ENCODE data around the gene EHMT1. TPM values are rescaled to one million over a fixed set of nuclear protein-coding genes. Genes with fewer than 3 reads are reported as not detected.
"Not testable (repeated sequence)": the region's sequence is repeated elsewhere in the genome, so short reads cannot be mapped to it uniquely, and the experiment has no call there.

The EHMT1 gene
- total RNA-seq, 1 experiment from 2014 or later = 112 TPM

GRCh38 chr9:137884547-137884946, 265.7 kb downstream of the EHMT1 start:
- not testable (repeated sequence) for H3T11ph ChIP-seq (ENCODE audit: low read length); H4K20me1 ChIP-seq (ENCODE audit: control insufficient read depth, insufficient read depth, insufficient read length); H3K79me2 ChIP-seq (ENCODE audit: insufficient read depth, low read length); DNase-seq; H3K18ac ChIP-seq (ENCODE audit: insufficient read length, low read depth, low read length); H3K9ac ChIP-seq (ENCODE audit: extremely low read depth, insufficient read length, low read length); H3K9me3 ChIP-seq (ENCODE audit: control insufficient read depth, low read depth, low read length); H2BK20ac ChIP-seq (ENCODE audit: low read depth, low read length, poor library complexity, severe bottlenecking); H3K14ac ChIP-seq (ENCODE audit: insufficient read depth, low read length); H2AFZ ChIP-seq (ENCODE audit: low read length); H4K8ac ChIP-seq (replicated peaks; ENCODE audit: insufficient read length, low read depth, low read length); H3K4me2 ChIP-seq (ENCODE audit: insufficient read depth, insufficient read length, low read length); H3K27ac ChIP-seq (ENCODE audit: insufficient read length, low read depth, low read length); H3K27me3 ChIP-seq (ENCODE audit: insufficient read depth, low read length); H3K56ac ChIP-seq (ENCODE audit: insufficient read length, low read depth, low read length); H2BK12ac ChIP-seq (ENCODE audit: insufficient read length, low read depth, low read length); H4K91ac ChIP-seq (ENCODE audit: insufficient read length, low read depth, low read length); H3K4me1 Mint-ChIP-seq; H3K9me3 Mint-ChIP-seq; H3K4ac ChIP-seq (ENCODE audit: low read depth, low read length); H2BK15ac ChIP-seq (ENCODE audit: low read depth, low read length); H4K5ac ChIP-seq (ENCODE audit: insufficient read length, low read depth, low read length); H3K4me3 Mint-ChIP-seq; H3K23me2 ChIP-seq (ENCODE audit: insufficient read length, low read depth, low read length, poor library complexity, severe bottlenecking); H2AK5ac ChIP-seq (ENCODE audit: insufficient read length, low read length); H3K27me3 Mint-ChIP-seq (ENCODE audit: low read depth); H3K27ac Mint-ChIP-seq; H3K4me1 ChIP-seq (ENCODE audit: insufficient read depth, low read length); H2BK5ac ChIP-seq (ENCODE audit: insufficient read length, low read length); H2BK120ac ChIP-seq (ENCODE audit: low read depth, low read length, poor library complexity, severe bottlenecking); H3K79me1 ChIP-seq (ENCODE audit: insufficient read depth, low read depth, low read length, poor library complexity, severe bottlenecking); H3K23ac ChIP-seq (ENCODE audit: insufficient read length, low read depth, low read length)
- no CpG with 5 or more reads among the region's 7 CpGs for WGBS (ENCODE audit: extremely low coverage, insufficient read length, low lambda C conversion rate)
- H3K36me3 Mint-ChIP-seq (ENCODE audit: insufficient read depth in 1 of 3, low read depth in 3 of 3) = peaks cover 6 to 24% (median 18%) of the 10 kb centered on the region in 3 experiments; a peak in 6 of 7 replicates

GRCh38 chr9:137885121-137885520, 266.3 kb downstream of the EHMT1 start:
- H2BK5ac ChIP-seq (ENCODE audit: insufficient read length, low read length) = not testable (repeated sequence)

More at GRCh38 chr9:137885121-137885520, 266.3 kb downstream of the EHMT1 start:
- H4K91ac ChIP-seq (ENCODE audit: insufficient read length, low read depth, low read length); H3K4ac ChIP-seq (ENCODE audit: low read depth, low read length); H2BK120ac ChIP-seq (ENCODE audit: low read depth, low read length, poor library complexity, severe bottlenecking); H3T11ph ChIP-seq (ENCODE audit: low read length); H3K27me3 ChIP-seq (ENCODE audit: insufficient read depth, low read length); H3K27ac Mint-ChIP-seq; H3K79me1 ChIP-seq (ENCODE audit: insufficient read depth, low read depth, low read length, poor library complexity, severe bottlenecking); H3K9me3 ChIP-seq (ENCODE audit: control insufficient read depth, low read depth, low read length); H3K4me3 Mint-ChIP-seq; H2BK12ac ChIP-seq (ENCODE audit: insufficient read length, low read depth, low read length); H3K9ac ChIP-seq (ENCODE audit: extremely low read depth, insufficient read length, low read length); H2AK5ac ChIP-seq (ENCODE audit: insufficient read length, low read length); DNase-seq; H3K4me1 ChIP-seq (ENCODE audit: insufficient read depth, low read length); H2BK15ac ChIP-seq (ENCODE audit: low read depth, low read length); H3K56ac ChIP-seq (ENCODE audit: insufficient read length, low read depth, low read length); H2AFZ ChIP-seq (ENCODE audit: low read length); H3K4me1 Mint-ChIP-seq; H4K8ac ChIP-seq (replicated peaks; ENCODE audit: insufficient read length, low read depth, low read length); H3K9me3 Mint-ChIP-seq; H3K4me2 ChIP-seq (ENCODE audit: insufficient read depth, insufficient read length, low read length); H3K27me3 Mint-ChIP-seq (ENCODE audit: low read depth); H3K23ac ChIP-seq (ENCODE audit: insufficient read length, low read depth, low read length); H3K18ac ChIP-seq (ENCODE audit: insufficient read length, low read depth, low read length); H3K27ac ChIP-seq (ENCODE audit: insufficient read length, low read depth, low read length); H4K5ac ChIP-seq (ENCODE audit: insufficient read length, low read depth, low read length); H3K23me2 ChIP-seq (ENCODE audit: insufficient read length, low read depth, low read length, poor library complexity, severe bottlenecking); H2BK20ac ChIP-seq (ENCODE audit: low read depth, low read length, poor library complexity, severe bottlenecking); H3K14ac ChIP-seq (ENCODE audit: insufficient read depth, low read length); H4K20me1 ChIP-seq (ENCODE audit: control insufficient read depth, insufficient read depth, insufficient read length); H3K79me2 ChIP-seq (ENCODE audit: insufficient read depth, low read length): not testable (repeated sequence)
- H3K36me3 Mint-ChIP-seq (ENCODE audit: insufficient read depth in 1 of 3, low read depth in 3 of 3) = peaks cover 6 to 20% (median 17%) of the 10 kb centered on the region in 3 experiments; a peak in 6 of 7 replicates
- WGBS (ENCODE audit: extremely low coverage, insufficient read length, low lambda C conversion rate) = no CpG with 5 or more reads among the region's 12 CpGs

Data from H9 (cell line).